NCI-H2107 (cell line): ENCODE data around the gene PPFIA2.
A peak's percentile ranks its signal among the peaks of the same experiment; 100 is the strongest.
"Not testable (repeated sequence)": the region's sequence is repeated elsewhere in the genome, so short reads cannot be mapped to it uniquely, and the experiment has no call there.

Experiments
- DNase-seq: peaks from one replicate; lab custom pipeline; 2025; lab: John Stamatoyannopoulos, UW

PPFIA2 gene

GRCh38 chr12:81668475-81668874 lies 90.7 kb downstream of the PPFIA2 start:
- no peak for DNase-seq

GRCh38 chr12:81659310-81659709 lies 99.8 kb downstream of the PPFIA2 start:
- not testable (repeated sequence) for DNase-seq

- DNase-seq, result peak; percentile 31
These were observed 114.6 kb downstream of the PPFIA2 start for GRCh38 chr12:81644503-81644902.

- DNase-seq, result no peak
These were observed 120.0 kb downstream of the PPFIA2 start for GRCh38 chr12:81639196-81639595.

- DNase-seq, result no peak
These were observed 126.0 kb downstream of the PPFIA2 start for GRCh38 chr12:81633127-81633526.

- DNase-seq, result peak; percentile 37
These were observed 131.6 kb downstream of the PPFIA2 start for GRCh38 chr12:81627336-81628189.

- no peak for DNase-seq
These were observed 132.7 kb downstream of the PPFIA2 start for GRCh38 chr12:81626406-81626805.

DNA sequence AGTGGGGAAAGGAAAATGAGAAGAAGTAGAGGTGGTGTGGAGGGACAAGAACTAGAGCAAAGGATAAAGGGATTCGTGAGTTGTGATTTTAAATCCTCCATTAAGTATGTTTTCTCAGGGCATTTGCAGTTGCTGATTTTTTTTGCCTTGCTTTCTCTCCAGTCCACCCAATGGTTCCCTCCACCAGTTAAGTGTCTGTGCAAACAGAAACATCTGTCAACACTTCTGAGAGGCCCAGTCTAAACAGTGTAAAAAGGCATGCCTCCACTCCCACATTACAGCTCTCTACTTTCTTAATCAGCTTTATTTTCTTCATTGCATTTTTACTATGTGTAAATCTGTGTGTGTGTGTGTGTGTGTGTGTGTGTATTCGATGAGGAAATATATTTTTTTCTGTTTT lies 141.2 kb downstream of the PPFIA2 start:
- DNase-seq, result no peak

GRCh38 chr12:81615026-81615588 lies 144.0 kb downstream of the PPFIA2 start:
- DNase-seq, result no peak

- DNase-seq, result no peak
These were observed 147.9 kb downstream of the PPFIA2 start for GRCh38 chr12:81610955-81611889.

DNA sequence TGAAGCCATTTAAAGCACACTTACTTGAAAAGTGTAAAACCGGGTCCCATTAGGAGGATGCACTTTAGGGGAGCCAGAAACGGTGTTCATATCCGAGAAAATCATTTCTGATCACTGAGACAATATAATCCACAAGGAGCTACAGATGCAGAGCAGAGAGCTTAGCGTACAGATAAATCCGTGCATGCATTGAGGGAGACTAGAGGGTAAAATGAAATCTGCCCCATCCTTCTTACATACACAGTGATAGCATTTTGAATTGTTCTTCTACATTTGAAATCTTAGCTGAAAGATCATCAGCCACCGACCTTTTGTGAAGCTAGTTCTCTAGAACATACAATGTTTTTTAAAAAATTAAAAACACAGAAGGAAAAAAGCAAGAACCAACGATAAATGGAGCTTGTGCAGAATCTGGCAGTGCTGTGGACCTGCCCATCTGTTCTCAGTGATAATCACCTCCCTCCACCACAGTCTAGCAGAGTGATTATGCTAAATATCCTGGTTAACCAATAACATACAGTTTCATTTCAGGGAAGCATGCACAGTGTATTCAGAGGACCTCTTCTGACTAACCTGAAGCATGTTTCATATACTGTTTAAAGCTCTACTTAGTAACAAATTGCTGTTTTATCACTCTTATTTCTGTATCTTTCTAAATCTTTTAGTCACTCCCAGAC lies 161.1 kb downstream of the PPFIA2 start:
- peak; percentile 31 for DNase-seq

DNA sequence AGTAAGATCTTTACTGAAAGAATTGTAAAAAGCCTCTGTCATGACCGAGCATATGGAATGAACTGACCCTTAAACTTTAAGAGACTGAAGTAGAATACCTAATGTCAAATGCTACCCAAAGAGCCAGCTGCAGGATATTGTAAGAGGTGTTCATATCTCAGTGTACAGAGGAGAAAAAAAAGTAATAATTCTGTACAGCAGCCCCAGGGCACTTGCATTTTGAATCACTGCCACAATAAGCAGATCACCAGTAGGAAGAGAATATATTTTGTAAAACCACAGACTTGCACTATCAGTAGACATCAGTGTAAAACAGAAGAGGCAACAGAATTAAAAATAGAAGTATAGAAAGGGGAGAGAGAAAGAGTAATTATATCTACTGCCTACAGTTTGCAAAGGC lies 162.6 kb downstream of the PPFIA2 start:
- no peak for DNase-seq

GRCh38 chr12:81591256-81591655 lies 167.9 kb downstream of the PPFIA2 start:
- no peak for DNase-seq

- not testable (repeated sequence) for DNase-seq
These were observed 168.4 kb downstream of the PPFIA2 start for GRCh38 chr12:81590703-81591102.

DNA sequence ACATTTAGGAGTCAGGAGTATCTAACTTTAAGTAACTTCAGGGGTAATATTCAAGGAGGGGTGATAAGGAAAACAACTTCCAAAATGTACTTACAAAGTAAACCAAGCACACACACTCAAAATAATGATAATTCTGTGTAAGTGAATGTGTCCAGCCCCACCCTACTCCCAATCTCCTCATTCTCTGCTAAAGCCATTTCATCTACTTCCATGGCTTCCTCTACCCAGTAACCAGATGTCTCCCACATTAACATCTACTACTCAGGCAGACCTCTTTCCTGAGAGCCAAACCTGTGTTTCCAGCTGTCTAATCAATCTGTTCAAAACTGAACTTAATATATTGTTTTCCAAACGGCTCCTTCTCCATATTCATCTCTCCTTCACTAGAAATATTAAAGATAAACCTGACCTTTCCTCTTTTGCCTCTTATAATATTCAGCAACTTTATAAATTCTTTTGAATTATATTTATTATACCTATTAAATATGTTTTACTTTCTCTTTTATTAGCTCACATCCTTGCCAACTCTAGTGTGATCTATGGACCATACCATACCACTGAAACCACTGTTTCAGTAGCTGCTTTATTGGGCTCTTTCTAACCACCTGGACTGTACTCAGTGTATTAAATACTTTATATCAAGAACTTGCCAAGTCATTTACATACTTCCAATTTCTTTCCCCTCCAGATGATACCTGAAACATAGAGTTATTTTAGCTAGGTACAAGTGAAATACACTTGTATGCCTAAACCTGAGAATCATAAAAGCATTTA lies 170.7 kb downstream of the PPFIA2 start:
- no peak for DNase-seq

- no peak for DNase-seq
These were observed 173.4 kb downstream of the PPFIA2 start for GRCh38 chr12:81585787-81586186.

DNA sequence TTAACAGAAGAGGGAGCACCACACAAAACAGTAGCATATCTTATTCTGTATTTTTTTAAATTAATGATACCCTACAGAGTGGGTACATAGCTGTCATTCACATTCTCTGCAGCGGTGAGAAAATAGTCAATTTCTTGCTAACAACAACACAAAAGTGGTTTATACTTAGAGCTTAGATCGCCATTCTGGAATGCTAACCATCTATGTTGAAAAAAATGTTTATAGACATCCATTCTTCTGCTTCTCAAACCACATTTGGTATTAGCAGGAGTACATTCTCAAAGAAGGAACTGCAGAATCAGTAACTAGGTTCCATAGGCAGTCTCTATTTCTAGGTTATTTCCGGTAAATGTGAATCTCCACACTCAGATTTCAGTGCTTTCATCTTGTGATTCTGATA lies 185.9 kb downstream of the PPFIA2 start:
- no peak for DNase-seq

DNA sequence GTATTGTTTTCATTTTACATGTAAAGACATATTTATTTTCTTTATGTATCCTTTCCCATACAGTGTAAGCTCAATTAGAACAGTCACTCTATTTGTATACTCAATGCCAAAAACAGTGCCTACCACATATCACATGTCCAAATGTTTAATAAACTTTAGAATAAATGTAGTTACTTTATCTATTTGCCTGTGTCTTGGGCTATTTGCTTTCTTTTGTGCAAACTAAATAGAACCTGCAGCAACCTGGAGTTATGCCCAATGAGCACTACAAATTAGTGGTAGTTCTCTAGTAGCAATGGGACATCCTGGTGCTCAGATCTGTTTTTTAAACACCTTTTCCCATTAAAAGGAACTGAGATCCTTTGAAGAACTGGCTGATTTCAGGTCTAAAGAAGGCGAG lies 186.7 kb downstream of the PPFIA2 start:
- DNase-seq, result no peak

GRCh38 chr12:81570234-81570633 lies 188.9 kb downstream of the PPFIA2 start:
- no peak for DNase-seq

- no peak for DNase-seq
These were observed 194.9 kb downstream of the PPFIA2 start for GRCh38 chr12:81564237-81564636.

DNA sequence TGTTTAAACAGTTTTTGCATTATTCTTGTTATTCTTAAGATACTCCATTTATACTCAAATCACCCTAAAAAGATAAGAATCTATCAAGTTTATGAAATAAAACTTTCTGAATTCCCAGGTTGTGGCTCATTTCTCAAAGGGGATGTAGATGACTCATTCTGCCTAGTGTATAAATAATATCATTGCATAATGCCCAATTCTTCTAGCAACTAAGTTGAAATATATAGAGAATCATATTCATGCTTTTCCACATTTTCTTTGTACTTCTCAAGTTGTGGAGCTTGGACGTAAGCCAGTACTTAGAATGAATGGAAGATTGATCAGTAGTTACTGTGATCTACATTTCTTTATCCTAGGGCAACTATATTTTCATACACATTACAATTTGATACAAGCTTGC lies 201.1 kb downstream of the PPFIA2 start:
- no peak for DNase-seq
